Stimulated activated naive CD4-positive, alpha-beta T cell (primary cell): ENCODE data around the gene SMC6.

Experiments
- DNase-seq, 6 experiments: peaks; one replicate each; lab custom pipeline; 2025; lab: John Stamatoyannopoulos, UW

The SMC6 gene

DNA sequence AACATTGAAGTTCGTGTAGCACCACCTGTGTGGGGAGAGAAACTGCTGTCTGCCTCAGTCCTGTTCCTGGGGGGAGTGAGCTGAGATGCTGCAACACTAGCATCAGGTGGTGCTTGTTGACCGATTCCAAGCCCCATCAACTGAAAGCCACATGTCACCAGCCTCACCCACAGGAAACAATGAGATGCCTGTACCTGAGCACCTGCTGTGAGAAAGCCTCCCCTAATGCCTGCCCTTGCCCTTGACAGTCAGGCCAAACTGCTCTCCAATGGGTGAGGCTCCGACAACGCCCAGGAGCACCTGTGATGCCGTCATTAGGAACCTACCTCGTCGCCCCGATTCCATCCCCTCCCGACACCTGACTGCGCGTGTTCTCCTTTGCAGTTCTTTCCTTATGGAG is 104.6 kb downstream of the SMC6 start:
- no peak for DNase-seq

DNA sequence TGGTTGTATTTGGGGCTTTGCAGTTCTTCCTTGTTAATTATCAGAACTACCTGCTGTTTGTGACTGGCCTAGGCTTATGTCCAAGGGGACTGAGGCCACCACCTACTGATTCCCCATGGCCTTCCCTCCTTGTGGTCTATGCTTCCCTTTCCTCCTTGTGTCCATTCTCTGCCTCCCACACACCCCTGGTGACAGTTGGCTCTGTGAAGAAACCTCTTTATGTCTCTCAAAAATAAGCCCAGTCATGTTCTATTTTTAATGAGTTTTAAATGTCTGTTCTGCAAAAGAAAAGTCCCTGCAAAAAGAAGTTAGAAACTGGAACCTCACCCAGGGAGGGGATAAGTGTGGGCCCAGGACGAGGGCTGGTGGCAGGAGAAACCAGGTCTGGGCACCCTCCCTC is 105.0 kb downstream of the SMC6 start:
- no peak for DNase-seq

DNA sequence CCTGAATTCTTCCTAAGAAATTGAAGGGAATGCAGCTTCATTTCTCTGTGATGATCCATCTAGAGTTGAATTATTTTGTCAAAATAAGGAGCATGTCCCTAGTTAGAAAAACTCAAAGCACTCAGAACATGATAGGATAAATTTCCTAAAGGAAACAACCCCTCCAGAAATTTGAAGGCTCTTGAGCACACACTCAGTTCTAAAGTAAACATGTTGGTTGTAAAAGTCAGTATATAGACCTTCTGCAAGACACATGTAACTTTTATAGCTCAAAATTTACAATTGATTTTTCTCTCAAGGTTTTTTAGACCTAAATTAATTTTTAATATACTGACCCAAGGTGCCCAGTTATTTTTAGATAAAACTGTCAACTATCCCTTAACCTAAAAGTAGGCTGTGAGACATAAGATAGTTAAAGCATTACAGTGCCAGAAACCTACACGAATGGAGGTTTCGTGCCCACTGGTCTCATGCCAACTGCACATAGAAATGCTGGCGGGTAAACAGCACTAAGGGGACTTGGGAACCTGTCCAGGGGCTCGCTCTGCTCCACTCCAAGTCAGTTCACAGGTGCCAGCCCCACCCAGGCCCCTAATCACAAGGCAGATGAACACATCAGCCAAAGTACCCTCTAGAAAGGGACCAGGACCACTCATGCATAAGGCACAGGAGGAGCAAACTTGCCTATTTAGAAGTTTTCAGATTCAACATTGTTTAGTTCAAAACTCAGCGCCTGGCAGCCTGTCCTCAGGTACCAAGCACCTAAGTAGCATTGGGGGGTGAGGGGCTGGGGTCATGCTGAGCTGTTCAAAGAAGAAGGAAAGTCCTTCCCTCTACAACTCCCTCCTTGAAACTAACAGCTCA is 106.5 kb downstream of the SMC6 start:
- DNase-seq = no peak

DNA sequence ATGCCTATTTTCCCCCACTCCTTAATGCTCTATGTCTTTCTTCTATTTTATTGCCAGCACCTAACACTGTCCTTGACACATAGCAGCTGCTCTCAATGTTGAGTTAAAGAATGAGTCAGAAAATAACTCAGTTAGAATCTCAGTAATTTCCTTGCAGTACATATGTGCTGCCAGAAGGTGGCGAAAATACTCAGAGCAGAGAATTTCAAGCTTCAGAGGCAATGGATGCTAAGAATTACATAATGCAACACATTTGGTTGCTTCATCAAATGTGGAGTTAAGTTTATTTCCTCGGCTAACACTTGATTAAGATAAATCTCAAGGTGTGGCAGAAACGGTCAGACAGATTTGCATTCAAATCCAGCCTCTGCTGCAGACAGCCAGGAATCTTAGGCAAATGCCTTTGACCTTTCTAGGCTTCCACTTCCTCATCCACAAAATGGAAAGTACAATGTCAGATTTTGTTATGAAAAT is 107.5 kb downstream of the SMC6 start:
- DNase-seq = peak in 2 of 6 experiments; percentile 29 to 49

DNA sequence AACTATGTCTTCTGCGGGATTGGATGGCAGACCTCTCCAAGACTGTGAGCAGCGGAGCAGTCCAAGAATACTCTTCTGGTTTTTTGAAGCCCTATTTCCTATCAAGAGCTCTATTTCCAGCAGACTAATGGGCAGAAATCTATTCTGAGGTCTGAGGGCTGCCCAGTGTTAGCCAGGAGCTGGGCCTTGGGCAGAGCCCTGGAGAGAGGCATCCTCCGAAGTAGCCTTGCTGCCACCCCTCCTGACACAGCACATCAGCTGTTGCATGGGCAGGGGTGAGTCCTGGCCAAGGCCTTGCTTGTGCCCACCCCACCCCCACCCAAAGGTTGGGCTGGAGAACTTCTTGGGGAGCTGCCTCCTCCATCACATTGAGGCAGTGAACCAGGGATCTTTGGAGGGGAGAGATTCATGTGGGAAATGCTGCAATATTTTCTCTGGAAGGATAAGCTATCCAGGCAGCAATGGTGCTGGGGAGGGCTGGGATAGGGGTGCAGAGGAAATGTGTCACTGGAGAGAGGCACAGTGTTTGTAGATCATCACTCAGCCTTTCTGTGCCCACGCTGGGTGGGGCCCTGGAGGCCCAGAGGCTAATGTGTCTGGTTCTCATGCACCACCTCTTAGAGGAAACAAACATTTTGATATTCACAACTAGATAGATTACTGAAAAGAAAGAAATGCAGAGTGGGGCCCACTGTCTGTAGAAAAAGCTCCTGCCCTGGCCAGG is 108.5 kb downstream of the SMC6 start:
- DNase-seq = no peak

DNA sequence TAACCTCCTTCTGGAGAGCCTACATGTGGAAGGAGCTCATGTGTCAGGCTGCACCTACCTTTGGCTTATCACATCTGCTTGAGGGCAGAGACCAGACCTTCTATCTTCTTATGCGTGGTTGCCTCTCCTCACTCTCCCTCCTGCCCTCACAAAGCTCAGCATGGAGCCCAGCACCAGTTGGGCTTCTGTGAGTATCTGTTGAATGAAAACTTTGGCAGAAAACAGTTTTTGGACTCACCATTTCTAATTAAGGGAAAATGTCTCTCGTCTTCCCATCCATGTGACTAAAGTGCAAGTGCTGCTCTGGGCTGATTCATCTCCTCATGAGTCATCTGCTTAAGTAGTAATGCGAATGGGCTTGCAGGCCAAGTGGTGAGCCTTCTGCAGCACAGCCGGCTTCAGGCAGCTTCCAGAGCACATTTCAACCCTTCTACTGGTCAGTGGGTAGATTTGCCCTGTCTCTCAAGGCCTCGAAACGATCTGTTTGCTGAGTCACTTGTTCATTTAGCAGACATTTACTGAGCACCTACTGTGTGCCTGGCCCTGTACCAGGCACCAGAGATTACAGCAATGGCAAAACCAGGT is 110.5 kb downstream of the SMC6 start:
- no peak for DNase-seq

DNA sequence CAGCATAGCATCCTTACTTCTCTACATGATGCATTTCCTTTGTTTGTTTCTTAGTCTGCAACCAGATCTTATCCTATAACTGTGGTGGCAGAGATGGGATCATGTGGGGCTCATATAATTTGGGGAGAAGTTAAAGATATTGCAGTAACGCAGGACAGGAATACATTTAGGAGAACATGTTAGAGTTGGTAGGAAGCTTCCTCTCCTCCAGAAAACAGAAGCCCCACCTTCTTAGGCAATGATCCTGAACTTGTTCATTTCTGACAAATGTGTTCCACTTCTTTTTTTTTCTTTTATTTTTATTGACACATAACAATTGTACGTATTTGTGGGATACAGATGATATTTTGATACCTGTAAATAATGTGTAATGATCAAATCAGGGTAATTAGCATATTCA is 113.2 kb downstream of the SMC6 start:
- DNase-seq = no peak

DNA sequence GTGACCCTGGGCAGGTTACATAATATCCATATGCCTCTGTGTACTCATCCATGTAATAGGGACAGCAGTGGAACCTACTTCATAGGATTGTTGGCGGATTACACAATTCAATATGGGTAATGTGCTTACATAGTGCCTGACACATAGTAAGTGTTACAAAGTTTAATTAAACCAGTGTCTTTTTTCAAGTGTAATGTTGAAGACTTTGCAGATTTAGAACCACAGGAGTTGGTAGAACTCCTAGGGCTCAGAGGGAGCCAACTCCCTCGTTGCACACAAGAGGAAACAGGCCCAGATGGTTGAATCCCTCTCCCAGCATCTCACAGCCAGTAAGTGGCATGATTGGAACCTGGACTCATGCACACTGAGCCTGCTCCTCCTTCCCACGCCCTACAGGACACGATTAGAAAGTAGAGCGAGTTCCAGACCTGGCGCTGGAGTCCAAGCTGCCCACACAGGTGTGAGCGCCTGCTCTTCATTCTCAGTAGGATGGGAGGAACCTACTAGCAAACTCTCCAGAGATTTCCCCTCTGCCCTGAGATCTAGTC is 115.3 kb downstream of the SMC6 start:
- no peak for DNase-seq

DNA sequence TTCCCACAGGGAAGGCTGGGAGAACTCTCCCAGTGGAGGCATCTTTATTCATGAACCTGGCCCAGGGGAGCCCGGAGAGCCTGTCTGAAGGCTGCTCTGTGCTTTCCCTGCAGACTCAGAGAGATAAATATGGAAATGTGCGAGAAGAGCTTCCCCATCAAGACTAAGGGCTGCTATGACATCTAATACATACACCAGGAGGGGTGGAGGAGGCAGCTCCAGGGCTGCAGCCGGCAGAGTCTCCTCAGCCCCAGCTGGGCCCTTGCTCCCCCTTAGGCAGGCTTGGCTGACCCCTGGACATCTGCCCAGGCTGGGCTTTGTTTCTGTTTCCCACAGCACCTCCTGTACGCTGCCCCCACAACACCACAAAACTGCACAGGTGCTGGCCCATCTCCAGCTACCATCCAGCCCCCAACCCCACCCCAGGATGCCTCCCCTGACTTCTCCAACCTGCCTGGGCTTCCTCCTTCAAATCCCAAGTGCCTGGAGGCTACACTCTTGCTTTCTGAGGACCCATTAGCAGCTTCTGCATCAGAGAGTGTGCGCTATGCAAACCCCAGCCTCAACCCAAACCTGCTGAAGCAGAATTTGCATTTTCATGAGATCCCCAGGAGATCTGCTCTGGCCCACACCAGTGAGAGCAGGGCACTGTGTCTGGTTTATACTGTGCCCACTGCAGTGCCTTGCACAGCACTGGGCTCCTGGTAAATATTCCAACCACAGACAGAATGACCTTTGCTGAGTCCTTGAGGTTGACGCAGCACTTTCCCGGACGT is 116.3 kb downstream of the SMC6 start:
- DNase-seq = no peak

DNA sequence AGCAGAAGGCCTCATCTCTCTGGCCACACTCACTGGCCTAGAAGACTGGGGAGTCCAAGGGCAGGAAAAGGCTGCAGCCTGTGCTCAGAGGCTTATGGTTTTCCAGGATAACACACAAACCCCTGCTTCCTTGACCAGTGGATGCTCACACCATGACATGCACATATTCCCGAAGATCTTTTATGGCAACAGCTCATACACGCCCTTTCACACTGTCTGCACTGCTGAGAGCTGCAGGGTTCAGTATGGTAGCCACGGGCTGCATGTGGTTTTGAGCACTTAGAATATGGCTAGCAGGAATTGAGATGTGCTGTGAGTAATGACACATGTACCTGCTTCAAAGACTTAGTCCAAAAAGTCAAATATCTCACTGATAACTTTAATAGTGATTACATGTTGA is 117.4 kb downstream of the SMC6 start:
- DNase-seq = no peak

DNA sequence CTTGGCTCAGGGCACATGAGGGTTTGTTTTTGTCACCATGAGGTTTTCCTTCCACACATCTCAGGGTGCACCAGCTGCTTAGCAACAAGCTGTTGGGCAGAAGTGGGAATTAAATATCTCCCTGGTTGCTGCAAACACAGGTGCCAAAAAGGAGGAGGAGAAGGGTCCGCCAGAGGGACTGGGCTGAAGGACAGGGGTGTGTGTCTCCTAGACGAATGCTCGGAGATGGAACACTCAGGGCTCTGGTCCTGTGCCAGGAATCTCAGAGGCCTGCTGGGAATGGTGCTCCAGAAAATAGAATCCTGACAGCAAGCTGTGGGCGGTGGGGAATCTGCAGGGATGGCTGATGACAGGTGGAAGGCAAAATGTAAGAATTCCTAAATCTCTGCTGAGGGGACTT is 118.6 kb downstream of the SMC6 start:
- no peak for DNase-seq

DNA sequence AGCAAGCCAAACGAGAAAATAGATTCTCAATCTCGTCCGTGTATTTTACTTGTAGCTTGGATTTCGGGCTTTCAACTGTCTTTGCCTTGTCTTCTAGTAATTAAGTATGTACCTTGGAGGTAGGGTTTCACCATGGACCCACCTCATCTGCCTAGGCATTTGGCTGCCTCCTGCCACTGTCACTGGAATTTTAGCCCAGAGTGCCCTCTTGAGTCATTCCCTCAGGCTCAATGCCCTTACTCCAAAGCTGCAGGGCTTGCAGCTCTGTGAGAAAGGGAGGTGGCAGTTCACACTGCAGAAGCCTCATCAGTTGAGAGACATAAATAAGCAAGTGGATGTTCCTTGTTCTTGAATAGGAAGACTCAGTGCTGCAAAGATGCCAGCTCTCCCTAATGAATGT is 123.5 kb downstream of the SMC6 start:
- DNase-seq = no peak

DNA sequence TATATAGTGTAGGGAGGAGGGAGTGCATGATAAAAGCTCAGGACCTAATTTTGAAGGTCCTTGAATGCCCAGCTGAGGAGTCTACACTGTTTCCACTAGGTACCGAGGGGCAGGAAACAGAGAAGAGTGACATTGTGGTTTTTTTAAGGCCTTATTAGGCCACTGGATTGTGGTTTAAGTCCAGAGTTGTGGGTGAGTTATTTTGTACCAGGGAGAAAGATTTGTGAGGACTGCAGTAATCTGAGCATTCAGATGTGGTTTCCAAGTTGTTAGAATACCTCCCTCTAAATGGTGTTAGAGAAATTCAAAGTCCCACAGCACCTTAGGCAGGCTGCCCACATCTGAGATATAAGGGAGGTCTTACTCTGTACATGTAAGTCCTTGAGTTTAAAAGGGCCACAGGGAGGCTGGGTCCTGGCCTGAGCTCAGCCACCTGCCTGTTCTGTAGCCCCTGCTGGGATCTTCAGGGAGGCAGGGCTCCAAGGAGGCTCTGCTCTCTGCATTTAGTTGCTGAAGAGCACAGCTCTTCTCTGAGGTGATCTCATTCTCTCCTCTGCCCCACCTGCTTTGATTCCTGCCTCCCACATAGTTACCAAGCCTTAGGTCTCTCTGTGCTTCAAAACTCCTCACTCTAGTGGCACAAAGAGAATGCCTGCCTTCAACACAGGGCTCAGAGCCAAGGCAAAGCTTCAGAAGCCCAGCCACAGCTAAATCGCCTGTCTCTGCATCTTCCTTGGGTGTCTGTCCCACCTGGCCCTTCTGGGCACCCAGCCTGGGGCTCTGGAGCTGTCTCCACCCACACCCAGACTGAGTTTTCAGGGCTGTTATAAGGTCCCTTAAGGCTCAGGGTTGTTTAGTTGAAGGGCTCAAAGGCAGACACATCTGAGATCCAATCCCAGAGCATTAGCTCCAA is 125.0 kb downstream of the SMC6 start:
- no peak for DNase-seq

DNA sequence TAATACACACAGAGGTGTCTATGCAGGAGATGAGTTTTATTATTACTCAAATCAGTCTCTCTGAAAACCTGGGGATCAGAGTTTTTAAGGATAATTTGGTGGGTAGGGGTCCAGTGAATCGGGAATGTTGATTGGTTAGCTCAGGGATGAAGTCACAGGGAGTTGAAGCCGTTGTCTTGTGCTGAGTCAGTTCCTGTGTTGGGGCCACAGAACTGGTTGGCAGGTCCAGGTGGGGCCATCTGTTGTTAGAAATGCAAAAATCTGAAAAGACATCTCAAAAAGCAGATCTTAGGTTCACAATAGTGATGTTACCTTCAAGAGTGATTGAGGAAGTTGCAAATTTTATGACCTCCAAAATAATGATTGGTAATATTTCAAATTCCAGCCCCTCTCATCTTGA is 126.2 kb downstream of the SMC6 start:
- no peak for DNase-seq

DNA sequence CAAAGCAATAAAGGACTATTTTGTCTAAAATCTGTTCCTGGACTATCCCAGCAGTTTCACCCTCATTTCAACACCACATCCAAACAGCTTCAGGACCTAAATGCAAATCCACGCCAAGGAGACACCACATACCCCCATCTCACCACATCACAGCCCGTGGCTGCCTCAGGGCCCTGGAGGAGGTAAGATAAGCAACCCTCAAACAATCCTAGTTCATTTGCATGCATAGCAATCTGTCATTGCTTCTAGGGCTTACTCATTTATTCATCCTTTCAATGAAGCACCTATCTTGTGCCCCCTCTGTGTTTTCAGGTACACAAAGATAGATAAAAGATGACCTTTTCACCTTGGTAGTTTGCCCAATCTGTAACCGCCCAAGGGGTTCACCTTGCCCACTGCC is 126.6 kb downstream of the SMC6 start:
- DNase-seq = no peak

DNA sequence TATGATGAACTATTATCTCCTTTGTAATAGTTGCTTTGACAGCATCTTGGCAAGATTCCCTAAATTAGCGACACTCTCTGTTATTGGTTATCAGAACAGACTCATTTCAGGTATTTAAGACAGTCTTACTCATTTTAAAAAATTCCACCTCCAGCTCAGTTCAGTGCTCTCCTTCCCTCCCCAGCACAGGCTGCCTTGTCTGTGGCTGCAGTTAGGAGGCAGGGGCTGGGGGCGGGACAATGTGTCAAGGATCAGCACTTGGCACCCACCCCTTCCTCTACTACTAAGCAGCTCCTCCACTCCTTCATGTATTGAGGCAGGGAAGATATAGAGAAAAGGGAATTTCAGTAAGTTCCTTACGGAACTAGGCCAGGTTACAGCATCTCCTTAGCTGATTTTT is 128.2 kb downstream of the SMC6 start:
- DNase-seq = no peak

DNA sequence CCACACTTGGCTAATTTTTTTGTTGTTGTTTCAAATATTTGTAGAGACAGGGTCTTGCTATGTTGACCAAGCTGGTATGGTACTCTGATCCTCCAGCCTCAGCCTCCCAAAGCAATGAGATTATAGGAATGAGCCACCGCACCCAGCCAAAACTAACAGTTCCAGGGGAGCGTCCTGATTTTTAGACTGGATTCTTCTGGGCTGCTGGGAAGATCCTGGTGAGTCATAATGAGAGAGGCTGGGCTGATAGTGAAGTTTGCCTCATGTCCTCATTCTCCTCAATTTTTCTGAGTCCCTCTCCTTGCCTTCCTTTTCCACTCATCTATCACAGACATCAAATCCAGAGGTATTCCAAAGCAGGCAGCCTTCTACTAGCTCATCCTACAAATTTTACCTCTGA is 131.8 kb downstream of the SMC6 start:
- DNase-seq = no peak

DNA sequence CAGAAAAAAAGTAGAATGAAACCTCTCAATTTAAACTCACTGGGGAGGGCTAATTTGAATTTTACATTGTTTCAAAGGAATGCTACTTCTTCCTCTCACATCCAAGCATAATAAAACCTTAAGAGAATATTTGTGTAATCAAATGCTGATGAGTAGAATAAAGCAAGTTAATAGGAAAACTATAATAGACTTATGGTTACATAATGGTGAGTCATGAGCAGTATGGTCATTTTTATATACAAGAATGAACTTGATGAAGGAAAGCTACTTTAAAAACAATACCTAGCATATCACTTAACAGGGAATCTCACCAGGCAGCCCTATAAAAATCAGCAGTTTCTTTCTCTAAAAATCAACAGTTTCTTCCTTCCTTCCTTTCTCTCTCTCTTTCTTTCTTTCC is 132.8 kb downstream of the SMC6 start:
- DNase-seq = no peak

DNA sequence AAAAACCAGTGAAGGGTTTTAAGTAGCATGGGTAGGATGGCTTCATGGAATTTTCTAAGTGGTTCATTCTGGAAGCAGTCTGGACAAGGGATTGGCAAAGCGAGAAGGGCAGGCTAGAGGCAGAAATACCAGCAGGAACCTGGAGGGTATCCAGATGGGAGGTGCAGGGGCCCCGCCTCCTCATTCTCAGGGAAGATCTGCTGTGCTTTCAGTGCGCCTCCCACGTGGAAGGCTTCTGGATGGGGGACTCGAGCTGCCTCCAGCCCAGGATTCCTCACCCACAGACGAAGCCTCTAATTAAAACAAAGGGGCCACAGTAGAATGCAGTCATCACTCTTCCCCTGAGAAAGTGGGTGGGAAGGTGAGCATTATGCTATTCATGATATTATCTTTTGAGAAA is 133.3 kb downstream of the SMC6 start:
- no peak for DNase-seq

DNA sequence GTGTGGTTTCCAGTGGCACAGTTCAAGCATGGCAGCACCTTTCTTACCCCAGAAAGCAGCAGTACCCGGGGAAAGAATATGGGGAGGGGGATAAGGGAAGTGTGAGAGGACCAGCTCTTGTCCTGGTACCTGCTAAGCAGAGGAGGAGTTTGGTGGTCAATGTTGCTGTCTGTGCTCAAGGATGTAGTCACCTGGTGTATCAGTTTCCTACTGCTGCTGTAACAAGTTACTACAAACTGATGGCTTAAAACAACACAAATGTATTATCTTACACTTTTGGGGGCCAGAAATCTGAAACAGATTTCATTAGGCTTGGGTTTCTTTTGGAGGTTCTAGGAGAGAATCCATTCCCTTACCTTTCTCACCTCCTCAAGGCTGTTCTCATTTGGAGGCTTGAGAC is 135.7 kb downstream of the SMC6 start:
- DNase-seq = no peak

DNA sequence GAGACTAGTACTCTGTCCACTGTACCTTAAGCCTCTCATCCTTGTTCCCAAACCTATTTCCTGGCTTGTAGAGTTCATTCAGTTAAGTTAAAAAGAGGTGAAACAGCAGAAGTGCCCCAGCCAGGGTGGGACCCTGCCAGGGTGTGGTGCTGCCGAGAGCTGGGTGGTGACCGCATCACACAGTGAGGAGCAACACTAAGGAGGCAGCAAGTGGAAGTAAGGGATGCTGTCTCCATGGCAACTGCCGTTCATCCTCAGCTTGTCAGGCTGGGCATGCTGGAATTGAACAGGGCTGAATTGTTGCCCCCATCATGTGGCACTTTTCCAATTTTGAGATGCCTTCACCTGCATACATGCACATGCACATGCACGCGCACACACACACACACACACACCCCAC is 136.1 kb downstream of the SMC6 start:
- DNase-seq = no peak
